Stimulated activated CD4-positive, alpha-beta T cell treated with anti-CD3 and anti-CD28 coated beads, Interleukin-1b, Interleukin-23, amount 100 ng/mL, for 1 hour (primary cell): ENCODE measurements around the gene SGK1.
"Not testable (repeated sequence)": the region's sequence is repeated elsewhere in the genome, so short reads cannot be mapped to it uniquely, and the experiment has no call there.

Experiments used
- DNase-seq, 2 donors: peaks; one replicate each; pipeline ENCODE4 v3.0.0-alpha.2; 2020; ENCODE audit warnings: low read depth in 2 of 2

SGK1 gene

DNA sequence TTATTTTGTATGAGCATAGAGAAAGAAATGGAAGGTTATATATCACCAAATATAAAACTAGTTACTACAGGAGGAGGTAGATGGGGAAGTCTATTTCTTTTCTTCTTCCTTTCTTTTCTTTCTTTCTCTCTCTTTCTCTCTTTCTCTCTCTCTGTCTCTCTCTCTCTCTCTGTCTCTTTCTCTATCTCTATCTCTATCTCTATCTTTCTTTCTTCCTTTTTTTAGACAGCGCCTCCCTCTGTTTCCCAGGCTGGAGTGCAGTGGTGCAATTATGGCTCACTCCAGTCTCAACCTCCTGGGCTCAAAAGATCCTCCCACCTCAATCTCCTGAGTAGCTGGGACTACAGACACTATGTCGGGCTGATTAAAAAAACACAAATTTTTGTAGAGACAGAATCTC, 10.2 kb upstream of the SGK1 start:
- no peak for DNase-seq

DNA sequence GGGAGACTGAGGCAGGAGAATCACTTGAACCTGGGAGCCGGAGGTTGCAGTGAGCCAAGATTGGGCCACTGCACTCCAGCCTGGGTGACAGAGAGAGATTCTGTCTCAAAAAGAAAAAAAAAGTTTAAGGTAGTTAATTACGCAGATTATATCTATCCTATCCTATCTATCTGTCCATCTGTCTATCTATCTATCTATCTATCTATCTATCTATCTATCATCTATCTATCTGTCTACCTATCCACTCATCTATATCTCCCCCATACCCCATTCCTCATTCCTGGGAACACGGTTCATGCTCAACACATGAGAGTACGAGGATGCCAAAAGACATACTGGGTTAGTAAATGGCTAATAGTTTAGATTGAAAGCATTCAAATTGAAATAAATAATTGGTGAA, 8.3 kb upstream of the SGK1 start:
- not testable (repeated sequence) for DNase-seq

DNA sequence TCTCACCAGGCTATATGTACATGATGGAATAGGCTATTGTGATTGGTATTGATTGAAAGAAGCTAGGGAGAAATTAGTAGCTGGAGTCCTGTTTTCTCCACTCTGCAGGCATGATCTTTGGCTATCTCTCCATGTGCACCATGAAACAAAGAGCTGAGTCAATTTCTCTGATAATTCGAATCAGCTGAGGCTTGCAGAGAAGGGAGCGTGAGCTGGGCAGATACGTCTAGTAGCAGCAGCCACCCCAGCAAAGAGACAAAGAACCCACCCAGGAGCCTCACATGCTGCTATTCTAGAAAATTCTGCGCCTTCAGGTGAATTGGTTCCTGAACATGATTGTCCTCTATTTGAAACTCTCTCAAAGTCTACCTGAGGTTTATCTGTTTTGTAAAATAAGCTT, 6.9 kb upstream of the SGK1 start:
- no peak for DNase-seq

DNA sequence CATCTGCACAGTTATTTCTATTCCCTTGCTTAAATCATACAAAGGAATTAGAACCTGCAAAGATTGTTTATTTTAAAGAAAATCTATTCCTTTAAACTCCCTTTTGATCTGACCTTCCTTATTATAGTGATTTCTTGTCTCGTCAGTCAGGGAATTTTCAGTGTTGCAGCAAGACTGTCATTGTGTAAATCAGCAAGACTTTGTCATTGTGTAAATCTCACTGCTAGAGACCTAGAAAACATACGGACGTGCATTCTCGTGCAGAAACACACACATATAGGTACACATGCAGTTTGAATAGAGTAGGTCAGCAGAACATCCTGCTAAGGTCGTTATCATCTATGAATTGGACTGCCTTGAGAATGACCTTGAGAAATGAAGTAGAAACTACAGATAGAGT, 6.2 kb upstream of the SGK1 start:
- DNase-seq = no peak

DNA sequence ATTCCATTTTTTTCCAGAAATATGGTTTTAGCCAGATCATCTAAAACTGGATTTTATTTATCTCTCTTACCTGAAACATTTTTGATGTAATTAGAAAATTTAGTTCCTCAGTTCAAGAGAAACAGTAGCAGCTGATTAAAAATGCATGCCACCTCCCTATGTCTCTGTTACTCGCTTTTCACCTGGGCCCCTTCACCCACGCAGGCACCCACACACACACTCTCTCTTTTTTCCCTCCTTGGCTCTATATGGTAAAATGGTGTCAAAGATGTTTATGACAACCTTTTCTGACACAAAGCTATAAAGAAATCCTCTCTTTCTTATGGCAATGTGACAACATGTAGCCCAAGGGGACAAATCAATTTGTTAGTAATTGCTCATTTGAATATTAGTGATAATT, 5.8 kb upstream of the SGK1 start:
- no peak for DNase-seq

DNA sequence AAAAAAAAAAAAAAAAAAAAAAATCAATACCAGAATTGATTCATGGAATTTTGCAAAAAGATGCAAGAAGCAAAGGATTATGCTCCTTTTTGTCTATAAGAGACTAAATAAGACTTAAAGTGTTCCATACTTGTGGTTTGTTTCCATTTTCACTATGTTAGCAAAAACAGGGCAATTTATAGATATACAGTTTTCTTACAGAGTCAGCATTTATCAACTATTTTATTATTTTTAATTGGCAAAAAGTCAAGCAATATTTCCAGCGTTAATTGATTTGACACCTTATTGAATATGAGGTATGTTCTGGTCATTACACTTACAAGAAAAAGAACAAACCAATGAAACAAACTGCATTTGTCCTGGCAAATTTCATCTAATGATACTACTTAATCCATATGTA, 5.4 kb upstream of the SGK1 start:
- DNase-seq = no peak

DNA sequence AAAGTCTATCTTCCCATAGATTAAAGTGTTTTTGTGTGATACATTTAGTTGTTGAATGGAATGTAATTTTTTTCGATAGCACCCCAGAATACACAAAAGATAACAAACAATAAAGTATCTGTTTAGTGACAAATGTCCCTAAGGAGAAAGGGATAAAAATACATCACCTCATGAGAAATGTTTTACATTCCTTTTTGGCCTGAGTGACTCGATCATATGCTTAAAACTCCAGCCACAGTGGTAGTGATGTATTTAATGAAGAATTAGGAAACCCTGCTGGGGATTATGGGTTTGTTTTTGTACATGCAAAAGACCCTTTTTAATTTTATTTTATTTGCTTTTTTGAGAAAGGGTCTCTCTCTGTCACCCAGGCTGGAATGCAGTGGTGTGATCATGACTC, 4.3 kb upstream of the SGK1 start:
- DNase-seq = no peak

DNA sequence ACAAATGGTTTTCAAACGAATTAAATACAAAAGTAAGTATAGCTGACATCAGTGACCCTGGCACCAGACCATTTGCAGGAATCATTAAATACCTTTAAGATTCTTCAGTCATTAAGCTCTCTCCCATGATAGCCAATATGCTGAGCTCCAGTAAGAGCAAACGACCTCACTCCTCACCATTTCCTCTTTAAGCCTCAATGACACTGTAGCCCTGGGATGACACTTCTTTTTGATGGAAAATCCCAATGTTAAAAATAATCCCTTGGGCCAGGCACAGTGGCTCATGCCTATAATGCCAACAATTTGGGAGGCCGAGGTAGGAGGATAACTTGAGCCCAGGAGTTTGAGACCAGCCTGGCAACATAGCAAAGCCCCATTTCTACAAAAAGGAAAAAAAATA, 3.3 kb upstream of the SGK1 start:
- no peak for DNase-seq

DNA sequence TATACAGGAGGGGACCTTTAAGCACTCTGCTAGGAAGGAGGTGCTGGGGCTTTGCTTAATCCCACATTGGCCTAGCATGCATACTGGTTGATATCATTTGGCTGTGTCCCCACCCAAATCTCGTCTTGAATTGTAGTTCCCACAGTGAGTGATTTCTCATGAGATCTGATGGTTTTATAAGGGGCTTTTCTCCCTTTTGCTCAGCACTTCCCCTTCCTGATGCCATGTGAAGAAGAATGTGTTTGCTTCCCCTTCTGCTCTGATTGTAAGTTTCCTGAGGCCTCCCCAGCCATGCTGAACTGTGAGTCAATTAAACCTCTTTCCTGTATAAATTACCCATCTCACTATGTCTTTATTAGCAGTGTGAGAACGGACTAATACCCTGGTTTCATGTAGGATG, 1.8 kb upstream of the SGK1 start:
- not testable (repeated sequence) for DNase-seq

DNA sequence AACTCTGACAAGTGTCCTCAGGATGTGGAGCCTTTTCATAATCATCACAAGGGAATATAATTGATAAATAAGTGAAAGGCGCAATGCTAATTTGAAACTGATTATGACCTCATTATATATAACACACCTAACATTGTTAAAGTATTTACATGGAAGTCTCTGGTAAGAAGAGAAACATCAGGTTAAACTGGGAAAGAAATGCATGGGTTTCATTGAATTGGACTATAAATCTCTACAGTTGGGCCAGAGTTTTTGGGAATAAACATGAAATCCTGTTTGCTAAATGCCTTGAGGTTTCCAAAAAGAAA, 1.0 kb upstream of the SGK1 start:
- no peak for DNase-seq

DNA sequence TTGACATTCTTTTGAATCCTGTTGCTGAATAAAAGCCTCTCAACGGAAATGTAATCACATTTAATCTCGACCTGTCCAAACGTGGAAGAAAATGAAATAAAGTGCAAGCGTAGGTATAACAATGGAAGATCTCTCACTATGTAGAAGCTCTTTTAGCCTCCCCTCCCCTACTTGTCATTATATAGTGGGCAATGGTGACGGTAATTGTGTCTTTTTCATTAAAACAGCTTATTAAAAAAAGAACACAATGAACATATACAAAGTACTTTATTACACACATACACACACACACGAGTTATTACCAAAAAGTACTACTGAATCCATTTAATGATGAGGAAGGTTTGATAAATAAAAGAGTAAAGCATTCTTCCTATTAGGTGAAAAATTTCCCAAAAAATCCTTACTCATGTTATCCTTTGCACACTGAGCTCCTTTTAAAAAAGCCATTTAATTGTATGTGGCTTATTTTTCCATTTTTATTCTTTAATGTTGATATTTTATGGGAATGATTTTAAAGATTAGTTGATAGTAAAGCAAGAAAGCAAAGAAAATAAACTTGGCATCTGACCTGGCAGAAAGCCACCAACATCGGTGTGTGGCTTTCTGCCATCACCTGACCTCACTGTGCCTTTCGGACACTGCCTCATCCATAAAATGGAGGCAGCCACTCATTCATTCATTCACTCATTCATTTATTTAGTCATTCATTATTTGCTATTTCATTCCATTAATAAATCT, 493 bp upstream of the SGK1 start:
- DNase-seq = no peak

DNA sequence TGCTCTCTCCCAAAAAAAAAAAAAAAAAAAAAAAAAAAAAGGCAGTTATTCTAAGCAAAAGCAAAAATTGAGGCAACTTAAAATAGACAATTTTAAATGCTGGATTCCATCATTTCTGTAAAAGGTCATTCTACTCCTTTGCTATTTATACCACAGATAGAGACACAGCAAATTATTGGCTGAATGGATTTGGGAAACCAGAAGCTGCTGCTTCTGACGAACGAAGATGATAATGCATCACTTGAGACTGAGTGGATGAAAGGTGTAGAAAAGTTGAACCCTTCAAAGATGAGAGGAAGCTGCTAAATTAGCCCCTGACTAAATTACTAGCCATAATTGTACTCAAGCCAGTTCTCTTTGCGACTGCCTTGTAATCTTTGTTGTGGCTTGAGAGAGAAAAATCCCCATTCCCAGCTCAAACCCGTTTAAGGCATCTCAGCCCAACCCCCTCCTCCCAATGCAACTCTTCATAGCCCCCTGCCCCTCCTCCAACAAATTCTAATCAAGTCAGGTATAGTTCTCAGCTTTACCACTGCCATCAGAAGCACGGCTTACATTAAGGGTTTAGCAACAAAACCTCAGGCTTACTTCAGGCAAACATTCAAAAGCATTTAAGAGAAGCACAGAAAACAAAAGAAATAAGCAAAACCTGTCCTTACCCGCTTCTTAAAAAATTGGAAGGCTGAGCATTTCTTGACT, 1.0 kb downstream of the SGK1 start:
- no peak for DNase-seq

DNA sequence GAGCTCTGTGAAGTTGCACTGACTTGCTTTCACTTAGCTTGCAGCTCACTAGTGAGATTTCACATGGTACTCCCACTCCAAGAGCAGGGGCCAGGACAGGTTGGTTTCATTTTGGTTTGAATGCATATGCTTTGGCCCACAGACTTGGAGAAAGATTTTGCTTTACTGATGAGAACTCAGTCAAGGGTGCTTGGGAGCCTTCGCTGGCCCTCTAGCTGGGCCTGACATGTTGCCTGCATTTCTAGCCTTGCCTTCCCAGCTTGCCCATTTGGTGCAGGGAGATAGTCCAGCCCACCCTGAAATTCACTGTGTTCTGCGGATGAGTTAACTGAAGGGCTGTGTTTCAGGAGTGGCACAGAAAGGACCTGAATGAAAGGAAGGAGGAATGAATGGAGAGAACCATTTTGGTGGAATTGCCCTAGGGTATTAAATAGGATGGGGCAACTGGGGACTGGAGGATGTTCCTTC, 1.9 kb downstream of the SGK1 start:
- no peak for DNase-seq

DNA sequence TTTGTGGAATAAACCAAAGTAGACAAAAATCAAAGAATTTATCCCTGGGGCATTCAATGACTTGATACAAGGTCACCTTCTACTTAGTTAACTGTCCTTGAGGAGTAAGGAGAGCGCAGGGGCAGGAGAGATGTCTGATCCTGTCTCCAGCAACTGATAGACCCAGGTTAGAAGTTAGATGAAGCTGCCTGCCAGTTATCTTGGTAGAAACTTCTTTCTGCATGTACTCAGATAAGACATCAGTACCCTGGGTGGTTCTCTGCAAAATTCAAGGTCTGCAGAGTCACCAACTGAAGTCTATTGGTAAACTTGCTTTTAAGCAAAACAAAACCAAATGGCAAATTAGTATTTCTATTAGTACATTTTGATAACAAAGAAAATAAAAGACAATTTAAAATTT, 2.7 kb downstream of the SGK1 start:
- no peak for DNase-seq

DNA sequence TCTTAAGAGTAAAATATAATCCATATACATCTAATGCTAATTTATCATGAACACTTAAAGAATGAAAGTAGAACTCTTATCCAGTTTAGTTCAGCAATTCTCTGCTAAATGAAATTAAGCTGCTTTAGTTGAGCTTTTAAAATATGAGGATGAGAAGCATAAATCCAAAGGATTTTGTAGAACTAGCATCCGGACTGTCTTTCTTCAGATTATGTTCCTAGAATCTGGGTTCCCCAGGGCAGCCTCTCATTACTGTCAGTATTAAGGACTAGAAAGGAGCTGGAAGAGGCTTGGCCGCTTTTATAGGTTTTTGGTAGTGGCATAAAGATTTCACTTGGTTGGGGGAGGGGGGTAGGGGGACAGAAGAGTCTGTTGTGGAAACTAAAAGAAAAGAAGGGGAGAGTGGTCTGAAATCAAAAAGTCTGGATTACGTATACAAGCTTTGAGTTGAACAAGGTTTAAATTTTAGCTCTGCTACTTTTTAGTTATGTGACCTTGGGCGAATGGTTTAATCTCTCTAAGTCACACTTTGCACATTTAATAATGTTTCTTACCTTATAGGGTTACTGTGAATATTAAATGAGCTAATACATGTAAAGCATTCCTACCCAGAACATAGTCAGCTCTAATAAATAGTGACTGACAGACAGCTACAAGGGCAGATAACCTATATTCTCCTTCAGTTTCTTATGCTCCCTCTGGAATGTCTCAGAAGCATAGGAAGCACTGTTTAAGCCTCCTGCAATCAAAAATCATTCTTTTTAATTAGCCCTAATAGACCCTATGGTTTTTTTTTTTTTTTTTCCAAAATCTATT, 3.7 kb downstream of the SGK1 start:
- no peak for DNase-seq

DNA sequence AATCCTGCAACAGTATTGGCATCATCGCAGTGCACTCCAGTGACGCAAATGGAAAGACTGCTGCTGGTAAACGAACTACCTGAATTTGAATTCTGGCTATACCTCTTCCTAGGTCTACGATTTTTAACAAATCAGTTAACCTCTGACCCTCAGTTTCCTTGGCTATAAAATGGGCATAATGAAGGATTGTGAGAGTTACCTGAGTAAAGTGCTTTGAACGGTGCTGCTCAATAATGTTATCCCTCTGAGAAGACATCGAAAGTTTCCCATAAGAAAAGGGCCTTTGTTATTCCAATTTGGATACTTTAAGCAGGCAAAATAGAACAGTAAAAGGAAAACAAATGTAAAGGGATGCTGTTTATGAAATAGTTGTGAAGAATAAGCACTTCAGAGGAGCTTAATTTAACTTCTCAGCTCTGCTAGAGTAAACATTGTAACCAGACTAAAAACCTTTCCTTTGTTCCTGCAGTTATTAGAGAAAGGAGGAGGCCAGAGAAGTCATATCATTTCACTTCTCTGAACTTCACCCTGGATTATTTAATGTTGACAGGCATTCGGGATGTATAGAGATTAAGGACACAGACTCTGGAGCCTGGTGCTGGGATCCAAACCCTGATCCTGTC, 5.8 kb downstream of the SGK1 start:
- no peak for DNase-seq

DNA sequence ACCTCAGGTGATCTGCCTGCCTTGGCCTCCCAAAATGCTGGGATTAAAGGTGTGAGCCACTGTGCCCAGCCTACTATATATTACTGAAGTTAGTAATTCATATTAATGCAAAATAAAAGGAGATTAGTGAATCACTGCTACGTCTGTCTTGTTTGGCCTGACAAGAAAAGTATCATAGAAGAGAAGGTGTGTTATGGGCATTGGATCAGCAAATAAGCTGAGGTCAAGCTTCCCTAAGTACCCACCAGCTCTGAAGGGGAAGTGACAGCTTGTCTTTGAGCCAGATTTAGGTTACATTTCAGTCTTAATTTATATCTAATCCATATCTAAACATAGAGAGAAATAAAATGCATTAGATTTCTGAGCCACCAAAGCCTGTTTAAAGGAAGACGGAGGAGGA, 7.1 kb downstream of the SGK1 start:
- DNase-seq = no peak

DNA sequence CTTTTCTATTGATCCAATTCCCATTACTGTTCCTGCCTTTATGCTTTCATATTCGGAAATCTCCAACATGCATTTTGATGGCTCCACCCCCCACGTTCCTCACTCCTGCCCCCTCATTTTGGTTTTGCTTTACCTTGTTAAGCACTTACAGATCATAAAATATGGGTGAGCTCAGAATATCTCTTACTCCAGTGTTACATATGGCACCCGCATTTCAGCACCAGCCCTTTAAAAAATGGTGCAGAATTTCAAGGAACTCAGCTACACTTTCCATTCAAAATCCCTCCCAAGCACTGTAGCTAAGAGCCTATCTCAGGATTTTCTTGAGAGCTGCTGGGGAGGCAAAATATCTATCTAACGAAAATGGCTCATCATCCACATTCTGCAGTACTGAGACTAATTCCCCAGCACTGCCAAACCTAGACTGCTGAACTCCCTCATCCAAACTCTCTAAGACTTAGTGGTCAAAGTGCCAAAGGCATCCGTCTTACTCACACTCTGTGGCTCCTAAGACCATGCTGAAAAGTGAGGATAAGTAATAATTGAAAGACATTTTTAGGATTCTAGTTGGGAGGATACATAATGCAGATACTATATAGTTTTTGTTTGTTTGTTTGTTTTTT, 7.8 kb downstream of the SGK1 start:
- DNase-seq = no peak

DNA sequence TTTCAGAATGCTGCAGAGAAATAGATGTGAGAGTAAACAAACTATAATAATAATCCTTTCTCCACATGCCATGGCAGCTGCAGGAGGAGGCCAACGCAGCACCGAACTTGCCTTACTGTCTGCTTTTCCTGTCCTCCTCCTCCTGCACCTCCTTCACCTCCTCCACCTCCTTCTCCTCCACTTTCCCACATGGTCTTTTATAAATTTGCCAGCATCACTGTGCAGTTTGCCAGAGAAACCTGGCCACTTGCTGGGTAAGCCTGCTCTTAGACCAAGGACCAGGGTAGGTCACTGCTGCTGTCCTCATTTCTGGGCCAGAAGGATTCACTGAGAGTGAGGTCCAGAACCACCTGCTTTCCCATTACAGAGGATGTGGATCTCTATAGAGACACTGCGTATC, 8.7 kb downstream of the SGK1 start:
- no peak for DNase-seq

DNA sequence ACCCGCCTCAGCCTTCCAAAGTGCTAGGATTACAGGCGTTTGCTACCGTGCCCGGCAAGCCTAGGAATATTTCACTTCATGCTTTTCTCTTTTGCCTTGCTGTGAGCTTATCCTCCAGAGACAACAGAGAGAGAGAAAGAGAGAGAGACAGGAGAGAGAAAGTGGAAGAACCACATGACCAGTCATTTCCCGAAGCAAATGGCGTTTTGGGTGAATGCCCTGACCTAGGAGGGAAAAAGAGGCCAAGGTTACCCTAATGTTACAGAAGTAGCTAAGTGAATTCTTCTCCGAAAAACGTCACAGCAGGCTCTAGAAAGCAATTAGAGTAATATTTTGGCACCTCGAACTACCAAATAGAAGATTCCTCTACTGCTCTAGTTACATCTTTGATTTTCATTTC, 9.1 kb downstream of the SGK1 start:
- no peak for DNase-seq

DNA sequence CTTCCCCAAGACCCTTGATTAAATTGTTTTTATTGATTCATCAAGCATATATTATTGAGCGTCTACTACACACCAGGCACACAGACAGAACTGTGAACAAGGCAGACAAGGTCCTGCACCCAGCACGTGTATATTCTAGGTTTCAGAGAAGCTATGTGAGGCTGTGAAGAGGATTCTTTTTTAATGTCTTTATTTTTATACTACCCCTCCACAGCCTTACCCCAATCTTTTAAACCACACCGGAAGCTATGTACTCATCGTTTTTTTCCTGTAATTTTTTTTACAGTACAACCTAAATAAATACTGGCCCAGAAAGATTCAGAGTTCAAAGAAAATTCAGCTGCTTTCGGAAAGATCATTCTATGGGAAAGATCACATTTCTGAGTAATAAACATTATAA, 10.0 kb downstream of the SGK1 start:
- no peak for DNase-seq

DNA sequence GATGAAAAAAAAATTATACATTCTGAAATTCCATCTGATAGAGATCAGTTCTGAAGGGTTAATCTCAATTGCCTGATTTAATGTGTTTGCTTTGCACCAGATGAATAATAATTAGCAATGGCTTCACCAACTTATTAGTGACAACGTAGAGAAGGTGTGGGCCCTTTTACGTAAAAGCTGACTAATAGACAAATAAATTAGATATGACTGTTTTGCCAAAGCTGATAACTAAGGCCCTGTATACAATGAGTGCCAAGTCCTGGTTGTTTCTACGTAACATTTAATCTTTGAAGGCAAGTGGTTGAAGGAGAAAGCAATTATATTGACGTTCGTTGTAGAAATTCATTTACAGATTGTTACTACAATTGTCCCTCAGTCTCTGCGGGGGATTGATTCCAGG, 10.8 kb downstream of the SGK1 start:
- DNase-seq = no peak
